ENCODE data around the gene WWOX.

The WWOX gene

DNA sequence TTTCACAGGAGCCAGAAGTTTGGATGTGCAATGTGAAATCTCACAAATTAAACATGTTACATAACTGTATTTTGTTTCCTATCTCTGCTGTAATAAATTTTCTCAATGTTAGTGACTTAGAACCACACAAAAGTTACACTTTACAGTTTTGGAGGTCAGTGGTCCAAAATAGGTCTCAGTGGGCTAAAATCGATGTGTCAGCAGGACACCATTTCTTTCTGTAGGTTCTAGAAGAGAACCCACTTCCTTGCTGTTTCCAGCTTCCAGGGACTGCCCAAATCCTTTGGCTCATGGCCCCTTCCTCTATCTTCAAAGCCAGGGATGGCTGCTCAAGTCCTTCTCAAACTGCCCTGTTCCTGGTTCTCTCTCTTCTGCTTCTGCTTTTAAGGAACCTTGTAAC is 252.7 kb downstream of the WWOX start:
- DNase-seq (ENCODE audit: low read depth, low spot score): no peak

DNA sequence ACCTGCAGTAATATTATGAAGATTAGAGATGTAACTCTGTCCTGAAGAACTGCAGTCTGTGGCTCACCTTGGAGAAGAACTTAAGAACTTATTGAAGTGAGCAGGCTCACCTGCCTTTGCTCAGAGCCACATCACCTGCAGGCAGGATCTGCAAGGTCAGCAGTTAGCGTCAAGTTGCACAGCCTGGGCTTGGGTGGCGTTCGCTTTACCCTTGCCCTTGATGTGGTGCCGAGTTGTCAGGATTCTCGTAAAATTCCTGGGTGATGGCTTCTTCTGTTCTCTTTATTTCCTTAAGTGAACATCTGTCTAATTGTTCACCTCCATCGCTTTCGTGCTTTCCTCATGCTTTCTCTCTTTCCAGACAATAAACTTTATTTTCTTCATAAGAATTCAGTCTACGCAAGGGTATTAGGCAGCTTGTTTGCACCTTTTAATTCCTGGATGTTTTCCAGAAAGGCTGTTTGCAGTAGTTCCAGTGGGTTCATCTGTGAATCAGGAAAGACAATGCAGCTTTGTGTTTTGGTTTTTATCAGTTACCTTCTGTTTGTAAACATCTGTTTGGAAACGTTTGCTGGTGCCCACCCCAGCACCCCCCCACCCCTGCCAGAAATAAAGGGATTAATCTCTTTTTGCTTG is 254.3 kb downstream of the WWOX start:
- DNase-seq (ENCODE audit: low read depth, low spot score): no peak

- DNase-seq (ENCODE audit: low read depth, low spot score): no peak
Observed at GRCh38 chr16:78362524-78363135, 263.2 kb downstream of the WWOX start.

DNA sequence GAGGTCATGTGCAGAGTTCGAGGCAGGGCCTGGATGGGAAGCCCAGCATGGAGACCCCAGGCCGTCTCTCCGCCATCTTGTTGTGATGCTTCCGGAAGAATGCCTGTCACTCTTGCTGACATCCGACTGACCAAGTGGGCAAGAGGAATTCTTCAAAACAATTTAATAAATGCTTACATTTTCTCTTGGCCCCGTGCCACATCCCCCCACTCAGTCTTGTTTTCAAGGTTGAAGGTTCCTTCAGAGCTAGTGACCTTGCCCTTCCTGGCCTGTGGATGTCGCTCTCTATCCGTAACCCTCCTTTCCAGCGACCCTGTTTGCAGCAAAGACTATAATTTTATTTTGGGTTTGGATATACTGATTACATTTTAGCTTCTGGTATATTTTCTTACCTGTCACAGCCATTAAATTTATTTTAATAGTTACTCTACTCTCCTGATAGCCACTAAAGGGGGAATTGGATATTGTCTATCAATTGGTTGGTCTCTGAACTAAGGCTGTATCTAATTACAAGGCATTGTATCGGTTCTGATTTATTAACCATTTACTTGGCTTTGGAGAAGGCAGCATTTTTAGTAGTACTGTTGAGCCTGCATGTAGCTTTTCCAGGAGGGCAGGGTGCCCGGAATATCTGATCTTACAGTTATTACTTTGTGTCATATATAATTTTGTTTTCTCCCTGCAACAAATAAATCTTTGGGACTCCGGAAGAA is 264.5 kb downstream of the WWOX start:
- DNase-seq (ENCODE audit: low read depth, low spot score): no peak

- DNase-seq (ENCODE audit: low read depth, low spot score): no peak
Observed at GRCh38 chr16:78364556-78364880, 265.1 kb downstream of the WWOX start.

GRCh38 chr16:78365366-78365765 is 265.9 kb downstream of the WWOX start:
- no peak for DNase-seq (ENCODE audit: low read depth, low spot score)

DNA sequence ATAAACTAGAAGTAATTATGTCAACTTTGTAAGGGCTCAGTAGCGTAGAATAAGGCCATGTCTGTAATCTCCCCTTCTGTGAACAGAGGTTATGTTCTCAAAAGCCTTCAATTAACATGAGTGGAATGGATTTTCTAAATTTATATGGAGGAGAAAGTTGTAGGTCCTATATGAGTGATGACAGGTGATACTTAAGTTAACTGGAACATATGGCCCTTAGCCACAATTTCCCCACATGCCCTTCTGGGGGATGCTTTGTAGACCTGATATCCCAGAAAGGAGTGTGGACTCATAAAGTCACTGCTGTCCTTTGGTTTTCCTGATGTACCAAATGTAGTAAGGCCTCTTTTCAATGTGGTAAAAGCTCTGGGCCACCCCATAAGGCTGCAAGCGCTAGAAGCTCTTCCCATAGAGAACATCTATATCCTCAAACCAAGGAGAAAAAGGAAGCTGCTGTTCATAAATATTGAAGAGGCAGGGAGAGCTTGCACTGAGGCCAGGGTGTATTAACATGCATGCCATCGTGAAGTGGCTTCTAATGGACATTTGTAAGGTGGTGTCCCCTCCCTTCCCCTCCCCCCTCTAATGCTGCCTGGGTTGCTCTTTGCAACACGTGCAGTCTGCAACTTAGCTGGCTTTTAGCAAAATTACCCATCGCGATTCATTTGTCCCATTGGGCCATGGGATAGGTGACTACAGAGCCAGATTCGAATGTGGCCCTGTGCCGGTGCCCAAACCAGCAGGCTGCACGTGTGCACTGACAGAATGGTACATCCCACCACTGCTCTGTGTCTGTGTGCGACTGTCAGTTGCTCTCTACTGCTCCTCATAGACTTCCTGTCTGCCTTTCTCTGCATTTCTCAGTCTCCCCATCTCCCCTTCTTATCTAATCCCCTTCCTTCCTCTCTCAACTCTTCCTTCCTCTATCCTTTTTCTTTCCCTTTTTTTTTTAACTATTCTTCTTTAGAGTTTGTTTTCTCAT is 269.0 kb downstream of the WWOX start:
- DNase-seq (ENCODE audit: low read depth, low spot score): no peak

DNA sequence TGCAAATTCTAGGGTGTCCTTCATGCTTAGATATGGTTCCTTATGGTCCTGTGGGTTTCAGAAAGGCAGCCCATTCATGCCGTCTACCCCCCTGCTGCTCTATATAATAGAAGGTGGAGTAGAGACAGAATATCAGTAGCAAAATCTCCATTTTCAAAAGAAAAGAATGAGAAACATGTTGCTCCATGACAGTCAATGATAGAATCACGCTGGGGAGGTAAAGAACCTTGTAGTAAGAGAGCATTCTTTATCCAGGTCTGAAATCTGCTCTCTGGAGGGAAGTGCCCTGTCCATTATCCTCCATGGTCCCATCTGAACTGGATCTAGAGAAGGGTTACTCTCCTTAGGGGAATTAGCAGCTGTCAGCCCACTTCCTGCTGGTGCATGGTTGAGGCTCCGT is 272.8 kb downstream of the WWOX start:
- no peak for DNase-seq (ENCODE audit: low read depth, low spot score)

GRCh38 chr16:78375055-78375679 is 275.7 kb downstream of the WWOX start:
- no peak for DNase-seq (ENCODE audit: low read depth, low spot score)

GRCh38 chr16:78376452-78376851 is 277.0 kb downstream of the WWOX start:
- no peak for DNase-seq (ENCODE audit: low read depth, low spot score)

GRCh38 chr16:78377312-78377711 is 277.9 kb downstream of the WWOX start:
- DNase-seq (ENCODE audit: low read depth, low spot score): no peak

GRCh38 chr16:78381060-78381459 is 281.6 kb downstream of the WWOX start:
- no peak for DNase-seq (ENCODE audit: low read depth, low spot score)

GRCh38 chr16:78383118-78383517 is 283.7 kb downstream of the WWOX start:
- DNase-seq (ENCODE audit: low read depth, low spot score): no peak

- no peak for DNase-seq (ENCODE audit: low read depth, low spot score)
Observed at GRCh38 chr16:78385086-78385805, 285.8 kb downstream of the WWOX start.

- DNase-seq (ENCODE audit: low read depth, low spot score): no peak
Observed at GRCh38 chr16:78386557-78387324, 287.3 kb downstream of the WWOX start.

DNA sequence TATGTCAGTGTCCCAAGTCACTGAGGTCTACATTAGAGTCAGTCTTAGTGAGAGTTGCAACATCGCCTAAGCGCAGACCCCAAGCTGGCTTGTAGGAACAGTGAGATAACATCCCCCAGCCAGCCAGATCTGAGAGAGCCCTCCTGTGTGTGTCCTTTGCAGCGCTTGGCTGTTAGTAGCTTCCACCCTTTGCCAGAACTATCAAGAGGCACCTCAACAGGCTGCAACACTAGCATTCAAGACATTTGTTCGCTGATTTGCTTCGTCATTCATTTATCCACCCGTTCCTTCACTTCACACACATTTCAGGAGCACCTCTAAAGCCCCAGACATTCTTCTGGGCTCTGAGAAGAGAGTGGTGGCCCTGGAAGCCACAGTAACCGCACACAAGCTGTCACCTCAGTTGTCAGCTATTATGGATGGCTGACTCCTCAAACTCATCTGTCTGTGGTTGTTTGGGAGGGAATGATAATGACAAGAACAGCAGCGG is 289.6 kb downstream of the WWOX start:
- no peak for DNase-seq (ENCODE audit: low read depth, low spot score)

DNA sequence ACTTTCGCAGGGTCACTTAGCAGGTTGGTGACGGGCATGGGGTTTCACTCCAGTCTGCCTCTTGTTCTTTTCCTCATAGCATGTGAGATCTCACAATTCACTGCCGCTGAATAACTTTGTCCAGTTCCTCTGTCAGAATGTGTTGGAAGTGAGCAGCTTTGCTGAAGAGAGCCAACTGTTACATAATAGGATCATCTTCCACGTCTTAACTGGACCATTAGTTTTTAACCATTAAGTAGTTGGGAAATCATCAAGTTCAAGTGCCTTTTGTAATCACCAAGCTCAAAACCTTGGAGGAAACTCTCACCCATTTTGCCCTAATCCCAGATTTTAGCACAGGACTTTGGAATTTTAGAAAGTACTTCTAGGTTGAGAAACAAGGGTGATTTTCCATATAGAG is 290.6 kb downstream of the WWOX start:
- no peak for DNase-seq (ENCODE audit: low read depth, low spot score)

- no peak for DNase-seq (ENCODE audit: low read depth, low spot score)
Observed at GRCh38 chr16:78390508-78391324, 291.3 kb downstream of the WWOX start.

DNA sequence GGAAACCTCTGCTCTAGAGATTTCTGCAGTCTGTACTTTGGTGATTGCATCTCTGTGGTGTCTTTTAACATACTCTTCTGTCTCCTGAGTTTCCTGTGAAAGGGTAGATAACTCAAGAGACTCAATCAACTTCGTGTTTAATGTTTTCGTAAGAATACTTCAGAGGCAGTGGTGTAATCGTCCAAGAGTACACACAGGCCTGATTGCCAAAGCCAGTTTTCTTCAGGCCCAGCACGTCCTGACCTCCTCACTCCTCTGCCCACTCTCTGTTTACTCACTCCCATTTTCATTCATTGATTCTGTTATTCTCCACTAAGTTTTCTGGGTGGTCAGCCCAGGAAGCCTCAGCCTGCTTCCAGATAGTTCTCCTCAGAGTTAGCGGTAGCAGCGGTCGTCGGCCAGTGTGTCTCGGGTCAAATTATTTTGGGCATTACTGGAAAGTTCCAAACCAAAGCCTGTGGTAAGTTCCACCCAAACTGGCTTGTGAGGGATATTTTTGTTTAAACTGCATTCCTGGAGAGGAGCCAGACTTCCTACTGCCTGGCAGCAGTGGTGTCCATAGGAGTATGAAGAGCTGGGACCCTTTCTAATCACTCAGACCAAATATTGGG is 293.2 kb downstream of the WWOX start:
- DNase-seq (ENCODE audit: low read depth, low spot score): no peak
